Keratinocyte (primary cell): ENCODE measurements around the gene GABARAPL1. TPM values are rescaled to one million over a fixed set of nuclear protein-coding genes. Genes with fewer than 3 reads are reported as not detected.

Experiments used
- DNase-seq: peaks from one replicate; pipeline ENCODE4 v3.0.0-alpha.2; 2011; ENCODE audit warnings: low read depth, missing footprints, low spot score
- FAIRE-seq: peaks from 2 replicates; lab custom pipeline; 2011; peaks lifted over from hg19 to GRCh38; lab: Jason Lieb, UNC
- H2AFZ ChIP-seq: 2 replicates; pipeline ENCODE4 v1.6.0; 2012; ENCODE audit warnings: low read length, control low read depth, inconsistent platforms; ENCODE audit not compliant: control insufficient read depth
- H3K27ac ChIP-seq: 2 replicates; pipeline ENCODE4 v1.5.1; 2011; ENCODE audit warnings: low read length; ENCODE audit not compliant: control insufficient read depth, insufficient read depth
- H3K27me3 ChIP-seq: 3 replicates; pipeline ENCODE4 v1.6.0; 2011; ENCODE audit warnings: low read length; ENCODE audit not compliant: control insufficient read depth, insufficient read depth; ENCODE audit errors: extremely low read depth
- H3K36me3 ChIP-seq, 2 experiments: 2 replicates in 1 of 2; 3 replicates in 1 of 2; pipeline ENCODE4 v1.5.1; 2011; ENCODE audit warnings: low read length in 2 of 2, mild to moderate bottlenecking in 1 of 2; ENCODE audit not compliant: control insufficient read depth in 2 of 2, insufficient read depth in 2 of 2; ENCODE audit errors: extremely low read depth in 1 of 2
- H3K4me1 ChIP-seq: 3 replicates; pipeline ENCODE4 v1.5.1; 2011; ENCODE audit warnings: low read length; ENCODE audit not compliant: control insufficient read depth, insufficient read depth; ENCODE audit errors: extremely low read depth
- H3K4me2 ChIP-seq: 3 replicates; pipeline ENCODE4 v1.6.0; 2011; ENCODE audit warnings: low read depth, low read length; ENCODE audit not compliant: control insufficient read depth, insufficient read depth; ENCODE audit errors: extremely low read depth
- H3K4me3 ChIP-seq, 3 experiments: fragments of 200-600 bp in 1 of 3; sonication (generic) in 1 of 3; 2 replicates in 2 of 3; 3 replicates in 1 of 3; pipeline ENCODE4 v1.5.1; 2011 to 2016; ENCODE audit warnings: low read length in 3 of 3, mild to moderate bottlenecking in 3 of 3, control low read depth in 2 of 3, inconsistent platforms in 1 of 3, low read depth in 1 of 3, mixed read lengths in 1 of 3, mixed run types in 1 of 3, moderate library complexity in 1 of 3; ENCODE audit not compliant: control insufficient read depth in 2 of 3, insufficient read depth in 2 of 3; ENCODE audit errors: extremely low read depth in 1 of 3
- H3K79me2 ChIP-seq: 2 replicates; pipeline ENCODE4 v1.6.0; 2012; ENCODE audit warnings: low read length; ENCODE audit not compliant: control insufficient read depth, insufficient read depth
- H3K9ac ChIP-seq: 3 replicates; pipeline ENCODE4 v1.6.0; 2011; ENCODE audit warnings: low read length; ENCODE audit not compliant: control insufficient read depth, insufficient read depth; ENCODE audit errors: extremely low read depth
- H3K9me1 ChIP-seq: 3 replicates; pipeline ENCODE4 v1.6.0; 2011; ENCODE audit warnings: low read length; ENCODE audit not compliant: control insufficient read depth, insufficient read depth; ENCODE audit errors: extremely low read depth
- H3K9me3 ChIP-seq: 2 replicates; pipeline ENCODE4 v1.5.1; 2012; ENCODE audit warnings: low read depth, low read length; ENCODE audit not compliant: control insufficient read depth
- H4K20me1 ChIP-seq: 3 replicates; pipeline ENCODE4 v1.6.0; 2011; ENCODE audit warnings: low read length; ENCODE audit not compliant: control insufficient read depth, insufficient read depth; ENCODE audit errors: extremely low read depth
- CTCF ChIP-seq, 3 experiments: IDR thresholded peaks in 1 of 3; conservative IDR thresholded peaks in 1 of 3; optimal IDR thresholded peaks in 1 of 3; 2 replicates in 2 of 3; 3 replicates in 1 of 3; pipeline versions ENCODE3 to v1.5.1; 2011; ENCODE audit warnings: low read length in 3 of 3, mild to moderate bottlenecking in 3 of 3, moderate library complexity in 2 of 3, control low read depth in 1 of 3, inconsistent platforms in 1 of 3; ENCODE audit not compliant: insufficient read depth in 2 of 3; ENCODE audit errors: extremely low read depth in 1 of 3
- EZH2 ChIP-seq: IDR thresholded peaks from one replicate; pipeline ENCODE4 v1.6.1; 2012; ENCODE audit warnings: inconsistent platforms, mild to moderate bottlenecking, low read length, moderate library complexity
- dilution Hi-C: fragments of 300-500 bp; cut with MboI; formaldehyde crosslinking; loops from one replicate; pipeline ENCODE4 v1.7.0; 2020; ENCODE audit warnings: low sequenced_read_pairs; ENCODE audit not compliant: extremely low pct_ligation_motif_present
- polyA plus RNA-seq, 5 experiments: library from polyadenylated mRNA; depleted of rRNA in 3 of 5; stranded (reverse) in 3 of 5; stranded (forward) in 1 of 5; unstranded in 1 of 5; fragments of >200 nt; gene quantifications; 1 replicate in 1 of 5; 2 replicates in 3 of 5; 3 replicates in 1 of 5; pipeline versions ENCODE4 v1.2.1 to v1.2.3, GENCODE V29; 2011 to 2012; ENCODE audit warnings: missing spikeins in 2 of 5, low read depth in 1 of 5, low replicate concordance in 1 of 5

The GABARAPL1 gene
- polyA plus RNA-seq, 1 donor (not counting 4 experiments of a cell fraction or from before 2014, with no cell fraction given) = 24.3 TPM

- H2AFZ ChIP-seq = peak overlapping the region; percentile 92
- dilution Hi-C loops = no loop called here
- TF ChIP-seq CTCF (optimal IDR thresholded peaks at IDR 0.05 in 1 of 3, IDR thresholded peaks at IDR 0.05 in 1 of 3, conservative IDR thresholded peaks at IDR 0.05 in 1 of 3; ENCODE audit: extremely low read depth in 1 of 3, insufficient read depth in 2 of 3, low read length in 3 of 3) (no peak), EZH2 (no peak)
- no peaks in the 10 kb centered on the region for H3K9me1 ChIP-seq
- H3K4me2 ChIP-seq = peak overlapping the region; percentile 99
- H3K9me3 ChIP-seq = no peaks in the 10 kb centered on the region
- H4K20me1 ChIP-seq = peaks cover 2% of the 10 kb centered on the region
- peaks cover 17% of the 10 kb centered on the region for H3K4me1 ChIP-seq
- peak overlapping the region; percentile 93 for H3K9ac ChIP-seq
- DNase-seq (no peak), FAIRE-seq (peak; percentile 59)
- no peaks in the 10 kb centered on the region for H3K79me2 ChIP-seq
- H3K36me3 ChIP-seq = no peaks in the 10 kb centered on the region
- H3K27me3 ChIP-seq = no peaks in the 10 kb centered on the region
- peak overlapping the region; percentile 99 for H3K27ac ChIP-seq
- H3K4me3 ChIP-seq = peak overlapping the region; percentile 66 to 88 (median 87)
These were observed 1.6 kb downstream of the GABARAPL1 start for GRCh38 chr12:10214136-10214894.

GRCh38 chr12:10214895-10215267 is 2.2 kb downstream of the GABARAPL1 start:
- H3K4me1 ChIP-seq = peaks cover 17% of the 10 kb centered on the region
- H3K27me3 ChIP-seq = no peaks in the 10 kb centered on the region
- H3K36me3 ChIP-seq = no peaks in the 10 kb centered on the region
- no peak overlapping the region for H2AFZ ChIP-seq
- no peaks in the 10 kb centered on the region for H3K79me2 ChIP-seq
- no peaks in the 10 kb centered on the region for H3K9me1 ChIP-seq
- H3K27ac ChIP-seq = no peak overlapping the region
- dilution Hi-C loops = no loop called here
- H3K9me3 ChIP-seq = no peaks in the 10 kb centered on the region
- TF ChIP-seq CTCF (optimal IDR thresholded peaks at IDR 0.05 in 1 of 3, IDR thresholded peaks at IDR 0.05 in 1 of 3, conservative IDR thresholded peaks at IDR 0.05 in 1 of 3; ENCODE audit: extremely low read depth in 1 of 3, insufficient read depth in 2 of 3, low read length in 3 of 3) (no peak), EZH2 (no peak)
- peak overlapping the region; percentile 99 for H3K4me2 ChIP-seq
- peak overlapping the region in 2 of 3 experiments; percentile 66 to 87 for H3K4me3 ChIP-seq
- peaks cover 2% of the 10 kb centered on the region for H4K20me1 ChIP-seq
- FAIRE-seq = no peak
- no peak for DNase-seq
- H3K9ac ChIP-seq = no peak overlapping the region
